ENCODE measurements around the gene PINLYP. TPM values are rescaled to one million over a fixed set of nuclear protein-coding genes. Genes with fewer than 3 reads are reported as not detected.

Gene PINLYP
- polyA plus RNA-seq, 2 of the 4 experiments (the other 2 are of a cell fraction), result 0.27 TPM; not detected in 1

- ChIA-PET CTCF (interaction anchor here (2.2 to 2.9 kb wide), 3 partner anchors 9 to 28 kb away, joined by 6 to 8 read pairs (median 7); no protein-coding TSS in a partner anchor), POLR2A (no interaction called here)
- Histone ChIP-seq H3K4me3 (no peak overlapping the region), H3K27ac (no peak overlapping the region), H3K4me1 (peaks cover 9% of the 10 kb centered on the region; the same call in 1 of the 3 replicates), H3K4me2 (no peak overlapping the region), H3K9me3 (no peaks in the 10 kb centered on the region)
- TF ChIP-seq HOXA7 (CRISPR knock-in tag; IDR thresholded peaks at IDR 0.05) (no peak), BHLHE40 (IDR thresholded peaks at IDR 0.05; ENCODE audit: low read depth, low read length) (no peak), CHD4 (IDR thresholded peaks at IDR 0.05; ENCODE audit: borderline replicate concordance) (no peak), MAZ (IDR thresholded peaks at IDR 0.05; ENCODE audit: borderline replicate concordance, low read depth, low read length) (no peak), RCOR1 (IDR thresholded peaks at IDR 0.05; ENCODE audit: low read depth, low read length) (no peak), SREBF2 (IDR thresholded peaks at IDR 0.05) (no peak), CHD2 (IDR thresholded peaks at IDR 0.05; ENCODE audit: low read length, partially characterized antibody) (no peak), RNF2 (IDR thresholded peaks at IDR 0.05; ENCODE audit: borderline replicate concordance, low read depth) (no peak), SMC3 (IDR thresholded peaks at IDR 0.05) (no peak), ZC3H11A (IDR thresholded peaks at IDR 0.05) (no peak), ZFP36 (IDR thresholded peaks at IDR 0.05; ENCODE audit: borderline replicate concordance, partially characterized antibody) (no peak)
- TF ChIP-seq, protein P1, sequence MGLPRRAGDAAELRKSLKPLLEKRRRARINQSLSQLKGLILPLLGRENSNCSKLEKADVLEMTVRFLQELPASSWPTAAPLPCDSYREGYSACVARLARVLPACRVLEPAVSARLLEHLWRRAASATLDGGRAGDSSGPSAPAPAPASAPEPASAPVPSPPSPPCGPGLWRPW (IDR thresholded peaks at IDR 0.05), result no peak
- DNase-seq (ENCODE audit: low read depth in 1 of 2, low spot score in 1 of 2) (no peak), FAIRE-seq (no peak), ATAC-seq (no peak)
- WGBS (ENCODE audit: missing lambda C conversion rate), result 76% methylated on average over 14 of the region's 14 CpGs
Measured at GRCh38 chr19:43562698-43563241, 12.8 kb upstream of the PINLYP start.

DNA sequence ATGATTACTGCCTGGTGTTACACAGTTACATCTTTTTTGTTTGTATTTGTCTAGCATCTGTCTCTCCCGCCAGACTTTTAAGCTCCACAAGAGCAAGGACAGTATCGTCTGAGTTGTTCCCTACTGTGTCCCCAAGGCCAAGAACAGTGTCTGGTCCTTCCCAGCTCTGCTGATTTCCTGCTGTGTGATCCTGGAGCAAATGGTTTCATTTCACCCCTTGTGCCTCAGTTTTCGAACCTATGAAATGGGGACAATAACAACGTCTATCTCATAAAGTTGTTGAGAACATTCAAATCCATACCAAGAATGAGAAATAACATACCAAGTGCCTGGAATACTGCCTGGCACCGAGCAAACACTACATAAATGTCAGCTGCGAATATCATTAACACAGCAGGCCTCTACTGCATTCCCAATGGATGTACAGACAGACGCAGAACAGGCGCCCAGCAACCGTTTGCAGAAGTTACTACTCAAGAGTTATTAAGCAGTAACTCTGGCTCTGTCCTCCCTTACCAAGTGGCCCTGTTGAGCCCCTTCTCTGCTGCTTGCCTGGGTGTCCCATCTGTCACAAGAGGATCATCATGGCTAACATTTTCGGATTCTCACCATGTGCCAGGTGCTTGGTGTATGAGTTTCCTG is 11.7 kb upstream of the PINLYP start:
- no peak overlapping the region for H3K4me3 ChIP-seq
- WGBS (ENCODE audit: missing lambda C conversion rate), result 72% methylated on average over 10 of the region's 10 CpGs
- no peaks in the 10 kb centered on the region for H3K9me3 ChIP-seq
- no peak overlapping the region for H3K27ac ChIP-seq
- POLR2A ChIA-PET, result no interaction called here
- ATAC-seq, result no peak
- CTCF ChIA-PET, result interaction anchor here (0.7 to 10.2 kb wide), 5 partner anchors 9 to 118 kb away, joined by 3 to 69 read pairs (median 5); partner anchors contain the start of gene PLAUR
- no peak for TF ChIP-seq ZC3H11A (IDR thresholded peaks at IDR 0.05)
- 0 out of 2 replicates have a peak, but pooled peaks have one; percentile 46 for TF ChIP-seq KDM1A (IDR thresholded peaks at IDR 0.05; ENCODE audit: low read depth)
- no peak overlapping the region for H3K4me2 ChIP-seq
- H3K4me1 ChIP-seq, result peaks cover 9% of the 10 kb centered on the region; the same call in 1 of the 3 replicates
- no peak for DNase-seq (ENCODE audit: low read depth in 1 of 2, low spot score in 1 of 2)
- FAIRE-seq, result no peak

- Histone ChIP-seq H3K4me3 (no peak overlapping the region), H3K9me3 (no peaks in the 10 kb centered on the region), H3K4me2 (no peak overlapping the region), H3K27ac (no peak overlapping the region), H3K4me1 (peaks cover 9% of the 10 kb centered on the region; the same call in 1 of the 3 replicates)
- 93% methylated on average over 9 of the region's 9 CpGs for WGBS (ENCODE audit: missing lambda C conversion rate)
- ATAC-seq (no peak), DNase-seq (ENCODE audit: low read depth in 1 of 2, low spot score in 1 of 2) (no peak), FAIRE-seq (no peak)
- no peak for TF ChIP-seq TFCP2L1 (CRISPR knock-in tag; IDR thresholded peaks at IDR 0.05)
- TF ChIP-seq CHD4 (IDR thresholded peaks at IDR 0.05; ENCODE audit: borderline replicate concordance), result no peak
- TF ChIP-seq HOXB5 (CRISPR knock-in tag; IDR thresholded peaks at IDR 0.05), result no peak
- TF ChIP-seq, protein P2, sequence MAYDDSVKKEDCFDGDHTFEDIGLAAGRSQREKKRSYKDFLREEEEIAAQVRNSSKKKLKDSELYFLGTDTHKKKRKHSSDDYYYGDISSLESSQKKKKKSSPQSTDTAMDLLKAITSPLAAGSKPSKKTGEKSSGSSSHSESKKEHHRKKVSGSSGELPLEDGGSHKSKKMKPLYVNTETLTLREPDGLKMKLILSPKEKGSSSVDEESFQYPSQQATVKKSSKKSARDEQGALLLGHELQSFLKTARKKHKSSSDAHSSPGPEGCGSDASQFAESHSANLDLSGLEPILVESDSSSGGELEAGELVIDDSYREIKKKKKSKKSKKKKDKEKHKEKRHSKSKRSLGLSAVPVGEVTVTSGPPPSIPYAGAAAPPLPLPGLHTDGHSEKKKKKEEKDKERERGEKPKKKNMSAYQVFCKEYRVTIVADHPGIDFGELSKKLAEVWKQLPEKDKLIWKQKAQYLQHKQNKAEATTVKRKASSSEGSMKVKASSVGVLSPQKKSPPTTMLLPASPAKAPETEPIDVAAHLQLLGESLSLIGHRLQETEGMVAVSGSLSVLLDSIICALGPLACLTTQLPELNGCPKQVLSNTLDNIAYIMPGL (CRISPR knock-in tag; IDR thresholded peaks at IDR 0.05; ENCODE audit: borderline replicate concordance), result no peak
- ChIA-PET POLR2A (no interaction called here), CTCF (interaction anchor here (1.2 to 10.2 kb wide), 6 partner anchors 10 to 118 kb away, joined by 4 to 69 read pairs (median 5); partner anchors contain the start of genes IRGQ, XRCC1 and ZNF576)
Measured at GRCh38 chr19:43564800-43565199, 10.8 kb upstream of the PINLYP start.

DNA sequence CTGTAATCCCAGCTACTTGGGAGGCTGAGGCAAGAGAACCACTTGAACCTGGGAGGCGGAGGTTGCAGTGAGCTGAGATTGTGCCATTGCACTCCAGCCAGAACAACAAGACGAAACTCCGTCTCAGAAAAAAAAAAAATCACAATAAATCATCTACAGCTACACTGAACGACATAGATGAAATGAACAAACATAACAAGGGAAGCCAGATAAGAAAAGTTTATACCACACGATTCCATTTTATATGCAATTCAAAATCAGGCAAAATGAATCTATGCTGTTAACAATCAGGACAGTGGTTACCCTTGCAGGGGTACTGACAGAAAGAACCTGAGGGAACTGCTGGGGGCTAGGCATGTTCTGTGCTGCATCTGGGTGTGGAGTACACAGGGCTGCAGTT is 5.9 kb upstream of the PINLYP start:
- ChIA-PET CTCF (interaction anchor here (0.6 to 10.2 kb wide), 6 partner anchors 14 to 266 kb away, joined by 3 to 69 read pairs (median 3); no protein-coding TSS in a partner anchor), POLR2A (no interaction called here)
- WGBS (ENCODE audit: missing lambda C conversion rate), result 91% methylated on average over 5 of the region's 5 CpGs
- Histone ChIP-seq H3K4me2 (no peak overlapping the region), H3K9me3 (no peaks in the 10 kb centered on the region), H3K4me3 (no peak overlapping the region), H3K4me1 (peaks cover 5% of the 10 kb centered on the region; the same call in 1 of the 3 replicates), H3K27ac (no peak overlapping the region)
- FAIRE-seq (no peak), ATAC-seq (no peak), DNase-seq (ENCODE audit: low read depth in 1 of 2, low spot score in 1 of 2) (no peak)
- TF ChIP-seq RCOR1 (IDR thresholded peaks at IDR 0.05; ENCODE audit: low read depth, low read length) (no peak), JUN (IDR thresholded peaks at IDR 0.05) (no peak), SREBF2 (IDR thresholded peaks at IDR 0.05) (no peak), HOXB13 (CRISPR knock-in tag; IDR thresholded peaks at IDR 0.05; ENCODE audit: low read depth) (no peak), ATOH8 (CRISPR knock-in tag; IDR thresholded peaks at IDR 0.05; ENCODE audit: low read depth) (no peak)
- TF ChIP-seq, protein P3, sequence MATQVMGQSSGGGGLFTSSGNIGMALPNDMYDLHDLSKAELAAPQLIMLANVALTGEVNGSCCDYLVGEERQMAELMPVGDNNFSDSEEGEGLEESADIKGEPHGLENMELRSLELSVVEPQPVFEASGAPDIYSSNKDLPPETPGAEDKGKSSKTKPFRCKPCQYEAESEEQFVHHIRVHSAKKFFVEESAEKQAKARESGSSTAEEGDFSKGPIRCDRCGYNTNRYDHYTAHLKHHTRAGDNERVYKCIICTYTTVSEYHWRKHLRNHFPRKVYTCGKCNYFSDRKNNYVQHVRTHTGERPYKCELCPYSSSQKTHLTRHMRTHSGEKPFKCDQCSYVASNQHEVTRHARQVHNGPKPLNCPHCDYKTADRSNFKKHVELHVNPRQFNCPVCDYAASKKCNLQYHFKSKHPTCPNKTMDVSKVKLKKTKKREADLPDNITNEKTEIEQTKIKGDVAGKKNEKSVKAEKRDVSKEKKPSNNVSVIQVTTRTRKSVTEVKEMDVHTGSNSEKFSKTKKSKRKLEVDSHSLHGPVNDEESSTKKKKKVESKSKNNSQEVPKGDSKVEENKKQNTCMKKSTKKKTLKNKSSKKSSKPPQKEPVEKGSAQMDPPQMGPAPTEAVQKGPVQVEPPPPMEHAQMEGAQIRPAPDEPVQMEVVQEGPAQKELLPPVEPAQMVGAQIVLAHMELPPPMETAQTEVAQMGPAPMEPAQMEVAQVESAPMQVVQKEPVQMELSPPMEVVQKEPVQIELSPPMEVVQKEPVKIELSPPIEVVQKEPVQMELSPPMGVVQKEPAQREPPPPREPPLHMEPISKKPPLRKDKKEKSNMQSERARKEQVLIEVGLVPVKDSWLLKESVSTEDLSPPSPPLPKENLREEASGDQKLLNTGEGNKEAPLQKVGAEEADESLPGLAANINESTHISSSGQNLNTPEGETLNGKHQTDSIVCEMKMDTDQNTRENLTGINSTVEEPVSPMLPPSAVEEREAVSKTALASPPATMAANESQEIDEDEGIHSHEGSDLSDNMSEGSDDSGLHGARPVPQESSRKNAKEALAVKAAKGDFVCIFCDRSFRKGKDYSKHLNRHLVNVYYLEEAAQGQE (IDR thresholded peaks at IDR 0.05), result no peak
- TF ChIP-seq, protein P1 (IDR thresholded peaks at IDR 0.05), result no peak

Data from A549 (cell line).